ENCODE results near the gene POTEJ.
"Not testable (repeated sequence)": the region's sequence is repeated elsewhere in the genome, so short reads cannot be mapped to it uniquely, and the experiment has no call there.

The POTEJ gene

DNA sequence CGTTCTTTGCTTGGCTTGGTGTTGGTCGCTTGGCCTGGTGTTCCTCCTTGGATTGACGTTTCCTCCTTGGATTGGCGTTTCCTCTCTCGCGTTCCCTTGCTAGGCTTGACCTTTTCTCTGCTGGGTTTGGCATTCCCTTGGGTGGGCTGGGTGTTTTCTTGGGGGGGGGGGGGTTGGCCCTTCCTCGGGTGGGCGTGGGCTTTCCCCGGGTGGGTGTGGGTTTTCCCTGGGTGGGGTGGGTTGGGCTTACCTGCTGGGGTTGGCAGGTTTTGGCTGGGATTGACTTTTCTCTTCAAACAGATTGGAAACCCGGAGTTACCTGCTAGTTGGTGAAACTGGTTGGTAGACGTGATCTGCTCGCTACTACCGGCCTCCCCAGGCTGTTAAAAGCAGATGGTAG, at the start of gene POTEJ:
Gene POTEJ, plus strand, starts transcription at position 301 of the 400 bp plus-strand sequence. Its CDS starts 93 bp downstream, at position 394.
- in situ Hi-C loops (cut with MboI; ENCODE audit: low sequenced_read_pairs) = not testable (repeated sequence)

GRCh38 chr2:130566165-130566564, 45.1 kb upstream of the POTEJ start:
- in situ Hi-C loops (cut with MboI; ENCODE audit: low sequenced_read_pairs) = not testable (repeated sequence)

DNA sequence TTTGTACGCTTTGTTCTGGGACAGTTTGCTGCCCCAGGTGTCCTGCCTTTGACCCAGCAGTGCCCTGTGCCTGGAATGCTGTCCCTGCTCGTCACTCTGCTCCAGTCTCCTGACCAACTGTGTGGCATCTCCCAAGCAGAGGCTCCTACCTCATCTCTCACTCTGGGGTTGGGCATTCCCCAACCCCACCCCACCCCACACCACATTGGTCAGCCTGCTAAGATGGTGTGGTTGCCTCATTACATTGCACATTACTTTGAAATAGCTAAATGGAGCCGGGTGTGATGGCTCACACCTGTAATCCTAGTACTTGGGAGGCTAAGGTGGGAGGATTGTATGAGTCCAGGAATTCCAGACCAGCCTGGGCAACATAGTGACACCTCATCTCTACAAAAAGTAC, 39.3 kb upstream of the POTEJ start:
- in situ Hi-C loops (cut with MboI; ENCODE audit: low sequenced_read_pairs) = not testable (repeated sequence)

DNA sequence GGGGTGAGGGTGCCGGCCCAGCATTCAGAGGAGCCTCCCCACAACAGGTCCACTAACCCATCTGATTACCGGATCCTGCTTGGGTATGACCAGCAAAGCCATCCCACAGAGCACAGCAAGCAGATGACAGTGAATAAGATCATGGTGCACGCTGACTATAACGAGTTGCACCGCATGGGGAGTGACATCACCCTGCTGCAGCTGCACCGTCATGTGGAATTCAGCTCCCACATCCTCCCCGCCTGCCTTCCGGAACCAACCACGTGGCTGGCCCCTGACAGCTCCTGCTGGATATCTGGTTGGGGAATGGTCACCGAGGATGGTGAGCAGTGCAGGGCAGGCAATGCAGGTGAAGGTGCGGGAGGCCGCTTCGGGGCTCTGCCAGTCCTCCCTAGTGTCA, 37.0 kb upstream of the POTEJ start:
- in situ Hi-C loops (cut with MboI; ENCODE audit: low sequenced_read_pairs) = not testable (repeated sequence)

DNA sequence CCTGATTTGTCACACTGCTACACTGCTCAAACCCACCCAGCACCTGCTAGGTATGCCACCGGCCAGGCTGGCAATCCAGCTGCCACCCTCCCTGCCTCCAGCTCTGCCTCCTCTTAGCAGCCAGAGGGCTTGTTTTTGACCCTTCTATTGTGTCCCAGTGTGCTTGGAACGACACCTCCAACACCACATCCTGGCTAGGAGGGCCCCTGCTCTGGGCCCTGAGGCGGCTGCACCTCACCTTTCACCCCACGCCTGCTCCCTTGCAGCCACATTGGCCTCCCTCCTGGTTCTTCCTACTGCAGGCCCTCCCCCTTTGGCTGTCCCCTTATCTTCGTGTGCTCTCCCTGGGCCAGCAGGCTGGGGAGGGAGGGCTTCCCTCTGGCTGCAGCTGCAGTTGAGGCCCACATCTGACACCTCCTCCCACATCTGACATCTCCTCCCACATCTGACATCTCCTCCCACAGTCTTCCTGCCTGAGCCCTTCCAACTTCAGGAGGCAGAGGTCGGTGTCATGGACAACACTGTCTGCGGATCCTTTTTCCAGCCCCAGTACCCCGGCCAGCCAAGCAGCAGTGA, 34.9 kb upstream of the POTEJ start:
- in situ Hi-C loops (cut with MboI; ENCODE audit: low sequenced_read_pairs) = not testable (repeated sequence)

DNA sequence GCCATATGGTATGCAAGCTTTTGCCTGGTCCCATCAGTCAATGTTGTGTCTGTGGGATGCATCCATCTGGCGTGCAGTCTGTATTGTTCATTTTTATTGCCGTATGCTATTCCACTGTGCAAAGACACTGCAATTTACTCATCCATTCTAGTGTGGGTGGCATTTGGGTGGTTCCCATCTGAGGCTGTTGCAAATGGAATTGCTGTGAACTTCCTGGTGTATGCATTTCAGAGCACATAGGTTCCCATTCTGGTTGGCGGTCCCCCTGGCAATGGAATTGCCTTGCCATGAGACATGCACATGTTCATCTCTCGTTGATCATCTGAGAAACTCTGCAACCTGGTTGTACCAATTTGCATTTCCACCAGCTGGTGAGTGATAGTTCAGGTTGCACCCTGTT, 33.7 kb upstream of the POTEJ start:
- in situ Hi-C loops (cut with MboI; ENCODE audit: low sequenced_read_pairs) = not testable (repeated sequence)

DNA sequence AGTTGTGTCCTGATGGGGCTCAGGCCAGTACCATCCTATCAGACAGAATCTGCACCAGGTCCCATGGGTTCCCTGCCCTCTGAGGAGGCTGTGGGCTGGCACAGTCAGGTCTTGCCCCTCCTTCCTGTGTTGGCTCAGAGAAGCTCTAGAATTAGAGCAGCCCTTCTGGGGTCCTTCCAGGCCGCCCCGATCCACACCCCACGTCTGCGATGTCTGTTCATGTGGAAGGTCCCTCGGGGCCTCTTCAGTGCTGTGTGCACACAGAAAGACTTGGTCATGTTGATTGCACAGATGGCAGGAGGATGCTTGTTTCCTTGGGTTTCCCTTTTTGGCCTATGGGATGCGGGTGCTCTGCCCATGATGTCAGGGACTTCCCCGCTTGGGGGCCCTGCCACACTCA, 32.1 kb upstream of the POTEJ start:
- in situ Hi-C loops (cut with MboI; ENCODE audit: low sequenced_read_pairs) = not testable (repeated sequence)

GRCh38 chr2:130581491-130581890, 29.7 kb upstream of the POTEJ start:
- in situ Hi-C loops (cut with MboI; ENCODE audit: low sequenced_read_pairs) = not testable (repeated sequence)

- in situ Hi-C loops (cut with MboI; ENCODE audit: low sequenced_read_pairs) = not testable (repeated sequence)
Observed at GRCh38 chr2:130582970-130583369, 28.3 kb upstream of the POTEJ start.

GRCh38 chr2:130583582-130583981, 27.7 kb upstream of the POTEJ start:
- in situ Hi-C loops (cut with MboI; ENCODE audit: low sequenced_read_pairs) = not testable (repeated sequence)

GRCh38 chr2:130584726-130585125, 26.5 kb upstream of the POTEJ start:
- in situ Hi-C loops (cut with MboI; ENCODE audit: low sequenced_read_pairs) = not testable (repeated sequence)

- in situ Hi-C loops (cut with MboI; ENCODE audit: low sequenced_read_pairs) = not testable (repeated sequence)
Observed at GRCh38 chr2:130588688-130589458, 22.4 kb upstream of the POTEJ start.

- in situ Hi-C loops (cut with MboI; ENCODE audit: low sequenced_read_pairs) = not testable (repeated sequence)
Observed at GRCh38 chr2:130590170-130590841, 20.9 kb upstream of the POTEJ start.

DNA sequence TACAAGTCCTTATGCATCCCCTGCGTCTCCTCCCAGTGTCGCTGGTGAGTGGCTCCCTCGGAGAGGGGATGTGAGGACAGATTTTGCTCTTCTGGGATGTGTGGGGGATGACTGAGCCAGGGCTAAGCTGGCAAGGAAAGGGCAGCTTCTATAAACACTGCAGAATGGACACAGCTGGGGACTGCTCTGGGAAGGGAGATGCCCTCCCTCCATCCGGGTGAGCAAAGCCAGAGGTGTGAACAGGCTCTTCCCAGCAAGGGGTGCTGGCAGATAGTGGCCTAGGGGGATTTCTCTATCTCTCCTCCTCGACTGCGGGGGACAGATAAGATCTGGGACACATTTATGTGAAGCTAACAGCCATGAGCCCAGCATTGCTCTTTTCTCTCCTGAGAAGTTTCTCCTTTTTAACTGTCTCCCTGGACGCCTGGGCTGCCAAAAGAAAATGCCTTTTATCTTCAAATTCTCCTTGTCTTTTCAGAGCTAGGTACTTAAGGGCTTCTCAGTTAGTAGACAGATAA, 20.3 kb upstream of the POTEJ start:
- in situ Hi-C loops (cut with MboI; ENCODE audit: low sequenced_read_pairs) = not testable (repeated sequence)

GRCh38 chr2:130592791-130593414, 18.3 kb upstream of the POTEJ start:
- in situ Hi-C loops (cut with MboI; ENCODE audit: low sequenced_read_pairs) = not testable (repeated sequence)

GRCh38 chr2:130594011-130594410, 17.2 kb upstream of the POTEJ start:
- in situ Hi-C loops (cut with MboI; ENCODE audit: low sequenced_read_pairs) = not testable (repeated sequence)

GRCh38 chr2:130596757-130597156, 14.5 kb upstream of the POTEJ start:
- in situ Hi-C loops (cut with MboI; ENCODE audit: low sequenced_read_pairs) = not testable (repeated sequence)

DNA sequence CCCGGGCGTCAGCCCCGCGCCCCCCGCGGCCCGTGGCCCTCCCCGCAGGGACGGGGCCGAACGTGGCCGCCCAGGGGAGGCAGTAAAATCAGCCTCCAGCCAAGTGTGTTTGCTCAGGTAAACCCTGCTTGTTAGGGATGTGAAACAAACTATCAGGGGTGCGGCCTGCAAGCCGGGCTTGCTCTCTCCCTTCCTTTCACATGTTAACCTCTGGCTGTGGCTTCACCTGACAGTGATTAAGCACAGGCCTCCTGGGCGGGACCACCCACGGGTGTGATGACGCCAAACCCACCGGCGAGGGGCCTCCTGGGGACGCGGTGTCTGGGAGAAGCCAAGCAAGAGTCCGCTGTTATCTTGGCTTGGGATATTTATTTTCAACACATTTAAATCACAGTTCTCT, 13.2 kb upstream of the POTEJ start:
- in situ Hi-C loops (cut with MboI; ENCODE audit: low sequenced_read_pairs) = not testable (repeated sequence)

- in situ Hi-C loops (cut with MboI; ENCODE audit: low sequenced_read_pairs) = not testable (repeated sequence)
Observed at GRCh38 chr2:130598463-130598862, 12.8 kb upstream of the POTEJ start.

GRCh38 chr2:130599393-130599792, 11.8 kb upstream of the POTEJ start, which contains the start of gene CFC1:
CFC1 (minus strand) TSS chr2:130599575; CDS start chr2:130599287, 288 bp downstream.
- in situ Hi-C loops (cut with MboI; ENCODE audit: low sequenced_read_pairs) = not testable (repeated sequence)

DNA sequence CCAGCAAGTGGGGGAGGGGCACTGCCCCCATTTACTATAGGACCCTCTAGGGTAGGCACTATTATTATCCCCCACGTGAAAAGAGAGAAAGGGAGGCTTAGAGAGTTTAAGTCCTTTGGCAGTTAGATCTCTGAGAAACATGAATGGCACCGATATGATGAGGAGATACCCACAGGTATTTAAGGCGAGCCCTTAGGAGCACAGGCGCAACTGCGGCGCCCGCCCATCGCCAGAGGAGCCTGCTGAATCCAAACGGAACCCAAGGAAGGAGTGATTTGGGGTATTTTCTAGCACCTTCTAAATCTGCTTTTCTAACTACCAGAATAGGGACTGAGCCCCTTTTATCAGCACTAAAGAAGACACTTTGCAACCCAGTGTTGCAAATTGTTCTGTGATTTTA, 11.3 kb upstream of the POTEJ start:
- in situ Hi-C loops (cut with MboI; ENCODE audit: low sequenced_read_pairs) = not testable (repeated sequence)
